IPS-18c (cell line): ENCODE results near the gene CADPS2.

ENCODE experiments used
- H3K4me3 ChIP-seq: 2 replicates; pipeline ENCODE4 v1.7.0; 2013; ENCODE audit warnings: low read depth, mild to moderate bottlenecking, low read length, moderate library complexity; ENCODE audit not compliant: insufficient read depth
- H3K9me3 ChIP-seq: one replicate; pipeline ENCODE4 v1.6.1; 2013; ENCODE audit warnings: mild to moderate bottlenecking, low read length, moderate library complexity; ENCODE audit not compliant: control insufficient read depth, insufficient read depth

The CADPS2 gene

GRCh38 chr7:122752583-122752982 is 133.7 kb downstream of the CADPS2 start:
- no peak overlapping the region for H3K4me3 ChIP-seq
- H3K9me3 ChIP-seq, result no peaks in the 10 kb centered on the region

- Histone ChIP-seq H3K4me3 (no peak overlapping the region), H3K9me3 (no peaks in the 10 kb centered on the region)
These were observed 135.9 kb downstream of the CADPS2 start for GRCh38 chr7:122750389-122750788.

GRCh38 chr7:122748195-122748594 is 138.1 kb downstream of the CADPS2 start:
- no peak overlapping the region for H3K4me3 ChIP-seq
- no peaks in the 10 kb centered on the region for H3K9me3 ChIP-seq

GRCh38 chr7:122746948-122747347 is 139.3 kb downstream of the CADPS2 start:
- no peak overlapping the region for H3K4me3 ChIP-seq

DNA sequence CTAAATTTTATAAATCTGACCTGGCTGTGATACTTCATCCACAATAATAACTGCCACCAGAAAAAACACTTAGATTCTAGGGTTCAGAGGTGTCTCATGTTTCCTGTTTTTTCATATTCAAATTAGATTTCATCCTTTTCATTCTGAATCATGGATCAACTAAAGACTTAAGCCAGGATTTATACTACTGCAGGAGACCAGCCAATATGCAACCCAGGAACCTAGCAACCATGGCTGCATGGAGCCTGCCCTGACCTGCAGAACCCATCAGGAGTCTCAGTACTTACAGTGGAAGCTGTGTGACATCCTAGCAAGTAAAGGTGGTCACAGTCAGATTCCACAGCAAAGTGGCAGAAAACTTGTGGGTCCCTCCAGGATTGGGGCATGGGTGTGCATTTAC is 143.0 kb downstream of the CADPS2 start:
- Histone ChIP-seq H3K4me3 (no peak overlapping the region), H3K9me3 (no peaks in the 10 kb centered on the region)

More at GRCh38 chr7:122746948-122747347, 139.3 kb downstream of the CADPS2 start:
- no peaks in the 10 kb centered on the region for H3K9me3 ChIP-seq

- Histone ChIP-seq H3K9me3 (no peaks in the 10 kb centered on the region), H3K4me3 (no peak overlapping the region)
These were observed 147.3 kb downstream of the CADPS2 start for GRCh38 chr7:122738947-122739346.

- H3K4me3 ChIP-seq, result no peak overlapping the region
- H3K9me3 ChIP-seq, result no peaks in the 10 kb centered on the region
These were observed 150.1 kb downstream of the CADPS2 start for GRCh38 chr7:122736183-122736582.

GRCh38 chr7:122727759-122728158 is 158.5 kb downstream of the CADPS2 start:
- Histone ChIP-seq H3K9me3 (no peaks in the 10 kb centered on the region), H3K4me3 (no peak overlapping the region)

DNA sequence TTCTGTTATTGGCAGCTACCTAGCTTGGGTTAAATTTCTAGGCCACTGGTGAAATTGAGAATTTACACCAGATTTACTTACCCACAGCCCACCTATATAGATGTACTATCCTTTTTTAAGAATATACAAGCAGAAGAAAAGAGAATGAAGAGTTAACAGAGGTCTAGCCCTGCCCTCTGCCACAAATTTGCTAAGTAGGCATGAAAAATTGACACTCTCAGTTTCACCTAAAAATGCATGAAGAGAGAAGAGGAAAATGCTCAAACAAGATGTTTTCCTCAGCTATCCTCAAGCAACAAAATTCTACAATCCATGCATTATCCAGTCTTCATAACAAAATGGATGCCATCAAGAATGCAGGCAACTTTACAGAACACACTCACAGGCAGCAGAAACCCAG is 158.9 kb downstream of the CADPS2 start:
- no peak overlapping the region for H3K4me3 ChIP-seq
- no peaks in the 10 kb centered on the region for H3K9me3 ChIP-seq

DNA sequence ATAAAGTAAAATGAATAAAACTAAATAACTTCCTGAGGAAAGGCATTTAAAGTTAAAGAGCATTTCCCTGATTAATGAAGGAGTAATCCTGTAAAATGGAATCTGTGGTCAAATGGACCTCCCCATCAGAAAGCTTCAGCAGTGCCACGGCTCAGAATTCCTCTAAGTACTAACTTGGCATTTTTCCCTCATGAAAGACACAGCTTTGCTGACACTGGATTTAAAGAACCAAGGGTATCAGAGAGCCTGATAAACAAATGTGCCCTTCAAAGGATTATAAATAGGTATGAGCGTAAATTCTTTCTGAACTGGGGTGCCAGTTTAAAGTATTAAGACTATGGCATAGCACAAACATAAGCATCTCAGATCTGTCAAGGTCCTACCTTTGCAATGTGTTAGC is 159.4 kb downstream of the CADPS2 start:
- H3K9me3 ChIP-seq, result no peaks in the 10 kb centered on the region

DNA sequence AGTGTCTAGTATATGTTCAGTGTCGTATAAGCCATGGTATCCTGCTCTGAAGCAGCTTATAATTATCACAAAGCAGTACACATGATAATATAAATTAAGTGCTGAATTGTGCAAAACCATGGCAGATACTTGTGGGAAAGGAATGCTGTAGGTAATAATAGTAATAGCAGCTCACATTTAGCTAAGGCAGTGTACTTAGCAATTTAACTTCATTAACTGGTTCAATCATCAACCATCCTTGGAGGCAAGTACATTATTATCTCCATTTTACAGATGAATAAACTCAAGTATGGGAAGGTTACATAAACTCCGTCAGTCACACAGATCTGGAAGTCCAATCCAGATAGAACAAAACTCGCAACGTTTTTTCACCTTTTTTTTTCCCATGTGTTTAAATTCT is 161.9 kb downstream of the CADPS2 start:
- no peaks in the 10 kb centered on the region for H3K9me3 ChIP-seq
- no peak overlapping the region for H3K4me3 ChIP-seq

More for the DNA sequence above, 159.4 kb downstream of the CADPS2 start:
- H3K4me3 ChIP-seq, result no peak overlapping the region

- Histone ChIP-seq H3K4me3 (no peak overlapping the region), H3K9me3 (no peaks in the 10 kb centered on the region)
These were observed 167.2 kb downstream of the CADPS2 start for GRCh38 chr7:122719010-122719578.

DNA sequence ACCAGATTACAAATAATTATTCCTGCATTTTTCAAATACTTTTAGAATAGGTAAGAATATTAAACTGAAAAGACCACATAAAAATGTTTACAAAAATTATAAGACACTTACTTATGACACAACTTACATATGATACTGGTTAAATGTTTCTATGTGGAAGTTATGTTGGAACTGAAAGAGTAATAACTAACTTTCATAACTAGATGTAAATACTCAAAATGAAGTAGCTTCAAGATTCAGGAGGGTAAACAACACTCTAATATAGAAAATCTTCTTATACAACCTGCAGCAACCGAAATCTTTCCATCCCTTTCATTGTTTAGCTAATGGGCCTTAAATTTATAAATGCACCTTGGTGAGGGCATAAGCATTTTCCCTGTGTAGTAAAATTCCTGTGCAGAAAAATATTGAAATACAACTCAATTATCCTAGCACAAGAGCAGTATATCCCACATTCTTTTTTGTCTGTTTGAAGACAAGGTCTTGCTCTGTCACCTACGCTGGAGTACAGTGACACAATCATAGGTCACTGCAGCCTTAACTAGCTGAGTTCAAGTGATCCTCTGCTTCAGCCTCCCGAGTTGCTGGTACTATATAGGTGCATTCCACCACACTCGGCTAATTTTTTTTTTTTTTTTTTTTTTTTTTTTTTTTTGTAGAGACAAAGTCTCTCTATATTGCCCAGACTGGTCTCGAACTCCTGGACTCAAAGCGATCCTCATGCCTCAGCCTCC is 168.7 kb downstream of the CADPS2 start:
- H3K4me3 ChIP-seq, result no peak overlapping the region
- H3K9me3 ChIP-seq, result no peaks in the 10 kb centered on the region

DNA sequence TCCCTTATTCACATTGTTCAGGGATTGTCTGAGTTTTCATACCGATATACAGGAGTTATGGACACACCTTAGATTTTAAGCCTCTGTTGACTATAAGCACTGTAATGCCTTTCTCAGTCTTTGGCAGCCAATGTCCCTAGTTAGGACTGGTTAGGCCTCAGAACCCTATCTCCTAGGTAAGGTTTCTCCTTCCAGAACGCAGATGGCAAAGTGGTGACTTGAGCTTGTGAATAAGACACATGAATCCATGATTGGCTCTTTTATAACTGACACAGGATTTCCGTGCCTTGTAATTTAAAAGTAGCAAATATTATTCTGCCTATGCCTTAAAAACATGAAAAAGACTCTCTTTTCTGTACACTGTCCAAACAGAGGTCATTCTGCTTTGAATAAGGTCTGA is 171.1 kb downstream of the CADPS2 start:
- no peaks in the 10 kb centered on the region for H3K9me3 ChIP-seq
- no peak overlapping the region for H3K4me3 ChIP-seq

DNA sequence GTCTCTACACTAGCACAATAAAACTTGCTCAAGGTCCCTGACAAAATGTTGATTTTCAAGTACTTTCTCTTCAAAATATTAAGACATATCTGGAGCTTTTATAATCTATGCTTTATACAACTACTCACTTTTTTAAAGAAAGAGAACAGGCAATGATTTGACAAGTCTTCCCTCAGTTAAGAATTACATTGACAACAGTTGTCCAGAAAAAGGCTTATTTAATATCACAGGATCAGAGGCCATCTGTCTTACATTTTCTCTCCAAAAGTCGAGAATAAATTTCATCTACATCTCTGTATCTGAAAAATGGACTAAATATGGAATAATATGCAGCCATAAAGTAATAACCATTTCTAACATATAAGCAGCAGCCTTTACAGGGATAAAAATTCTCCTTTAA is 175.3 kb downstream of the CADPS2 start:
- Histone ChIP-seq H3K4me3 (no peak overlapping the region), H3K9me3 (no peaks in the 10 kb centered on the region)

DNA sequence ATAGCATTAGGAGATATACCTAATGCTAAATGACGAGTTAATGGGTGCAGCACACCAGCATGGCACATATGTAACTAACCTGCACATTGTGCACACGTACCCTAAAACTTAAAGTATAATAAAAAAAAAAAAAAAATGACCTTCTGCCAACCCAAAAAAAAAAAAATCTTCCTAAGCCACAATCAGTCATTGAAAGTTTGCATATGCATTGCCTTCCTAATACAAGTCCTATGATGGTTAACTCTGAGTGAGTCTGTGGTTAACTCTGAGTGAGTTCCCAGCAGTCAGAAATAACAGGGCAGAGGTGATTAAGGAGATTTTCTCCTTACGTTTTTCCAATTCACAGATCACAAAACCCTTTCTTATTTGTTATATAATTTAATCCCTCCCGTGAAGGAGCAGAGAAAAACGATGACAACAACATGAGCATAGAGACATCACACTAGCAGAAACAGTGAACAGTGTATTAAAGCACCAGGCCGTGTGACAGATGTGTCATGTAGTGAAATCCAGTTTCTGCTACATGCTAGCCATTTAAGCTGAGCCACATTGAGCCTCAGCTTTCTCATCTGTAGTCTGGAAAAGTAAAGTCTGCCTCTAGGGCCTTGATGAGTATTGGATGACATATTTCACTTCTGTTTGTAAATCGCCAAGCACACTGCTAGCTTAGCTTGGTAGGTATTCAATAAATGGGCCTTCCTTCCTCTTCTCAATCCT is 176.2 kb downstream of the CADPS2 start:
- Histone ChIP-seq H3K4me3 (no peak overlapping the region), H3K9me3 (no peaks in the 10 kb centered on the region)

DNA sequence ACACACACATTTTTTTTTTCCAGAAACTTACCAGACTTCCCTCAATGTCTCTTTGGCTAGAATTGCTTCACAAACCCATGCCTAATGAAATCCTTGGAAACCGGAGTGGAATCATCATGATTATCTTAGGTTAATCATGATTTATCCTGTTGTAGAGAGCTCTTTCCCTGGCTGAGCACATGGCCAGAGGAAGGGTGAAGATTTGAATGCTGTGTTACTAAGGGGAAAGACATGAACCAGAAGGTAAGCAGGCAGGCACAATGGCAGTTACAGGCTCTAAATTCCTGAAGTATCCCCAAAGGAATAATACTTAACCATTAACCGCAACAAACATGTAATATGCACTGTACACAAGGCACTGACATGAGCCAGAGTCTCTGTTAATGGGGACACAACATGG is 179.4 kb downstream of the CADPS2 start:
- no peaks in the 10 kb centered on the region for H3K9me3 ChIP-seq
- no peak overlapping the region for H3K4me3 ChIP-seq

DNA sequence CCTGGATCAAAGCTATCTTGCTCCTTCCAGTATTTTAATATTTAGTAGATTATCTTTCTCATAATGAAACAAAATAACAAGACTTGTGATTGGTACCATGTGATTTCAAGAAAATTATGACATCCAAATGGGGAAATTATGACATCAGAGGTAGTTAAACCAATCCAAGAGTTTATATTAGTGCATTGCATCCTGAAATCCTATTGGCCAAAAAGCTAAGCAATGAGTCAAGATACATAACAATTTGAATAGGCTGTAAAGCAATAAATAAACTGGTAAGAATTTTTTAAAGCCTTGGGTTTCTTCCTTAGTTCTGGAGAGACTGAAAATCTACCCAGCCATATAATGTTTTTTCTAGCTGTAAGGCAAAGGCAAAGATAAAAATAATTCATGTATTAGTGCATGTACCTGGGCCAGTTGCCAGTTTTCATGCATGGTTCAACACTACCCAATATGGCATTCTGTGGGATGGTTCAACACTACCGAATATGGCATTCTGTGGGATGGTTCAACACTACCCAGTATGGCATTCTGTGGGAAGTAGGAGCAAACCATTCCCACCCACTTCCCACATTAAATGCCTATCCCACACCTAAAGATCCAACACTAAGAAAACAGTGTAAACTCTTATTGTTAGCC is 183.3 kb downstream of the CADPS2 start, which contains the start of gene RNF148:
TSS of gene RNF148 (minus strand) at position 51 of the 639 bp plus-strand sequence. CDS start 172 bp downstream, outside the sequence.
- no peaks in the 10 kb centered on the region for H3K9me3 ChIP-seq
- no peak within 1 kb of the TSS for H3K4me3 ChIP-seq
